GM20000 (cell line): ENCODE results near the gene SETD6.

Source experiments
- DNase-seq: peaks from one replicate; pipeline ENCODE4 v3.0.0; 2012; ENCODE audit warnings: low spot score
- CTCF ChIP-seq: IDR thresholded peaks from 2 replicates; pipeline ENCODE4 v1.5.1; 2012; ENCODE audit warnings: mild to moderate bottlenecking, control low read depth; ENCODE audit errors: extremely low read depth, missing control alignments

SETD6 gene

GRCh38 chr16:58472827-58473226 is 42.5 kb upstream of the SETD6 start:
- TF ChIP-seq CTCF: no peak
- no peak for DNase-seq

GRCh38 chr16:58474296-58474695 is 41.0 kb upstream of the SETD6 start:
- TF ChIP-seq CTCF: no peak
- DNase-seq: no peak

- no peak for TF ChIP-seq CTCF
- no peak for DNase-seq
These were observed 40.2 kb upstream of the SETD6 start for GRCh38 chr16:58475091-58475619.

GRCh38 chr16:58476791-58477190 is 38.5 kb upstream of the SETD6 start:
- TF ChIP-seq CTCF: no peak
- DNase-seq: no peak

- TF ChIP-seq CTCF: no peak
- DNase-seq: no peak
These were observed 36.9 kb upstream of the SETD6 start for GRCh38 chr16:58478427-58478826.

- DNase-seq: no peak
- no peak for TF ChIP-seq CTCF
These were observed 34.0 kb upstream of the SETD6 start for GRCh38 chr16:58481226-58481869.

- TF ChIP-seq CTCF: no peak
- DNase-seq: no peak
These were observed 33.4 kb upstream of the SETD6 start for GRCh38 chr16:58481931-58482330.
